Glutamatergic neuron (in vitro differentiated cells): ENCODE measurements around the gene SEMA7A. TPM values are rescaled to one million over a fixed set of nuclear protein-coding genes. Genes with fewer than 3 reads are reported as not detected.
A peak's percentile ranks its signal among the peaks of the same experiment; 100 is the strongest.

ENCODE experiments used
- DNase-seq: peaks from one replicate; pipeline ENCODE4 v3.0.0; 2022
- H3K27ac Mint-ChIP-seq: one replicate; pipeline ENCODE4 v1.8.0; 2020; ENCODE audit warnings: mild to moderate bottlenecking, mixed read lengths, inconsistent platforms; ENCODE audit not compliant: unreplicated experiment
- H3K27me3 Mint-ChIP-seq: one replicate; pipeline ENCODE4 v1.8.0; 2020; ENCODE audit warnings: mild to moderate bottlenecking, moderate library complexity, mixed read lengths, inconsistent platforms; ENCODE audit not compliant: unreplicated experiment
- H3K36me3 Mint-ChIP-seq: one replicate; pipeline ENCODE4 v1.8.0; 2020; ENCODE audit warnings: mild to moderate bottlenecking, mixed read lengths, inconsistent platforms; ENCODE audit not compliant: unreplicated experiment
- H3K4me1 Mint-ChIP-seq: one replicate; pipeline ENCODE4 v1.8.0; 2020; ENCODE audit warnings: mild to moderate bottlenecking, low read depth, mixed read lengths, inconsistent platforms; ENCODE audit not compliant: unreplicated experiment
- H3K4me3 Mint-ChIP-seq: one replicate; pipeline ENCODE4 v1.8.0; 2020; ENCODE audit warnings: mild to moderate bottlenecking, mixed read lengths, inconsistent platforms; ENCODE audit not compliant: unreplicated experiment
- H3K9me3 Mint-ChIP-seq: one replicate; pipeline ENCODE4 v1.8.0; 2020; ENCODE audit warnings: mild to moderate bottlenecking, moderate library complexity, mixed read lengths, inconsistent platforms; ENCODE audit not compliant: unreplicated experiment
- CTCF ChIP-seq: fragments of 200-600 bp; sonication (generic); IDR thresholded peaks from one replicate; pipeline ENCODE4 v1.5.0; 2021; ENCODE audit not compliant: partially characterized antibody, unreplicated experiment
- total RNA-seq: library from RNA; stranded (reverse); fragmentation: NEBNext Ultra II Directional; extraction: Animal tissue kit (Norgen Biotek cat#: 25700); gene quantifications from one replicate; pipeline ENCODE4 v1.2.1, GENCODE V29; 2021; ENCODE audit not compliant: unreplicated experiment

Gene SEMA7A
- total RNA-seq, 1 donor from 2014 or later = 16.2 TPM

GRCh38 chr15:74382004-74382816 lies 51.5 kb downstream of the SEMA7A start:
- peaks cover 4% of the 10 kb centered on the region for H3K4me1 Mint-ChIP-seq
- H3K27me3 Mint-ChIP-seq = peaks cover 5% of the 10 kb centered on the region
- no peak overlapping the region for H3K4me3 Mint-ChIP-seq
- no peaks in the 10 kb centered on the region for H3K36me3 Mint-ChIP-seq
- peak; percentile 99 for TF ChIP-seq CTCF
- no peaks in the 10 kb centered on the region for H3K9me3 Mint-ChIP-seq
- DNase-seq = peak; percentile 92
- H3K27ac Mint-ChIP-seq = no peak overlapping the region

GRCh38 chr15:74381481-74381880 lies 52.3 kb downstream of the SEMA7A start:
- H3K27me3 Mint-ChIP-seq = peaks cover 5% of the 10 kb centered on the region
- no peaks in the 10 kb centered on the region for H3K36me3 Mint-ChIP-seq
- H3K4me1 Mint-ChIP-seq = peaks cover 4% of the 10 kb centered on the region
- no peak for DNase-seq
- H3K4me3 Mint-ChIP-seq = no peak overlapping the region
- TF ChIP-seq CTCF = no peak
- H3K9me3 Mint-ChIP-seq = no peaks in the 10 kb centered on the region
- no peak overlapping the region for H3K27ac Mint-ChIP-seq

GRCh38 chr15:74381190-74381453 lies 52.6 kb downstream of the SEMA7A start:
- no peak for TF ChIP-seq CTCF
- DNase-seq = no peak
- Mint-ChIP-seq H3K4me3 (no peak overlapping the region), H3K4me1 (peaks cover 4% of the 10 kb centered on the region), H3K27me3 (peaks cover 3% of the 10 kb centered on the region), H3K36me3 (no peaks in the 10 kb centered on the region), H3K9me3 (no peaks in the 10 kb centered on the region), H3K27ac (no peak overlapping the region)

GRCh38 chr15:74380361-74381189 lies 53.2 kb downstream of the SEMA7A start:
- H3K27ac Mint-ChIP-seq = no peak overlapping the region
- no peaks in the 10 kb centered on the region for H3K9me3 Mint-ChIP-seq
- no peak for TF ChIP-seq CTCF
- no peak for DNase-seq
- H3K36me3 Mint-ChIP-seq = no peaks in the 10 kb centered on the region
- H3K27me3 Mint-ChIP-seq = peaks cover 3% of the 10 kb centered on the region
- peaks cover 2% of the 10 kb centered on the region for H3K4me1 Mint-ChIP-seq
- no peak overlapping the region for H3K4me3 Mint-ChIP-seq

- peaks cover 2% of the 10 kb centered on the region for H3K27me3 Mint-ChIP-seq
- no peaks in the 10 kb centered on the region for H3K9me3 Mint-ChIP-seq
- H3K27ac Mint-ChIP-seq = no peak overlapping the region
- no peak overlapping the region for H3K4me3 Mint-ChIP-seq
- no peak for DNase-seq
- no peak for TF ChIP-seq CTCF
- peaks cover 6% of the 10 kb centered on the region for H3K4me1 Mint-ChIP-seq
- no peaks in the 10 kb centered on the region for H3K36me3 Mint-ChIP-seq
Measured at GRCh38 chr15:74378848-74379247, 54.9 kb downstream of the SEMA7A start.
